ENCODE measurements around the gene LRRC75A.
"Not testable (repeated sequence)": the region's sequence is repeated elsewhere in the genome, so short reads cannot be mapped to it uniquely, and the experiment has no call there.

LRRC75A gene

DNA sequence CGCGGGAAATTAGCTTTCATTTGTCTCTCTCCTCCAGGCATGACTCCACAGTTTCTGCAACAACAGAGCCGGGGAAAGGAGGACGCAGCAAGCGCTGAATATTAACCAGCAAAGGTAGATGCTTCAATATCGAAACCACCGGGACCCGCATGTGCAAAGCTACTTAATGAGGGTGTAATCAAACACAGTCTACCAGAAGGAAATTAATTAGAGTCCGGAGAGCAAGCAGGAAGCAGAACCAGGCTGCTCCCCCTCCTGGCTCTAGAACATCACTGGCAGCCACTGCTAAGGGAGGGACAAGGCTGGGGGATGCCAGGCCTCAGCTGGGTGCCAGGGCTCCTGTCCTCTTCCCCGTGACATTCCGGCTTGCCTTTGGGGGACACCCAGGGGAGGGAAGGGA, 21.7 kb downstream of the LRRC75A start:
- no peak for DNase-seq

DNA sequence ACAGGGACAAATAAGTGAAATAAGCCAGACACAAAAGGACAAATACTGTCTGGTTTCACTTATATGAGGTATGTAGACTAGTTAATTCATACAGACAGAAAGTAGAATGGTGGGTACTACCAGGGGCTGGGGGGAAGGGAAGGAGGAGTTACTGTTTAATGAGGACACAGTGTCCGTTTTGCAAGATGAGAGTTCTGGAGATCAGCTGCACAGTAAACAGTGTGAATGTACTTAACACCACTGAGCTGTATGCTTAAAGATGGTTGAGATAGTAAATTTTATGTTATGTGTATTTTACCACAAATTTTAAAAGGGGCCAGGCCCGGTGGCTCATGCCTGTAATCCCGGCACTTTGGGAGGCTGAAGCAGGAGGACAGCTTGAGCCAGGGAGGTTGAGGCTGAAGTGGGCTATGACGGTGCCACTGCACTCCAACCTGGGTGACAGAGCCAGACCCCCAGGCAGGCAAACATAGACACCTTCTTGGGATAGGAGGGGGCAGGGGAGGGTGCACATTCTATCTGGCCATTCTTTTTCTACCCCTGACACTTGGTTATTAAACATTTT, 23.5 kb downstream of the LRRC75A start:
- no peak for DNase-seq

DNA sequence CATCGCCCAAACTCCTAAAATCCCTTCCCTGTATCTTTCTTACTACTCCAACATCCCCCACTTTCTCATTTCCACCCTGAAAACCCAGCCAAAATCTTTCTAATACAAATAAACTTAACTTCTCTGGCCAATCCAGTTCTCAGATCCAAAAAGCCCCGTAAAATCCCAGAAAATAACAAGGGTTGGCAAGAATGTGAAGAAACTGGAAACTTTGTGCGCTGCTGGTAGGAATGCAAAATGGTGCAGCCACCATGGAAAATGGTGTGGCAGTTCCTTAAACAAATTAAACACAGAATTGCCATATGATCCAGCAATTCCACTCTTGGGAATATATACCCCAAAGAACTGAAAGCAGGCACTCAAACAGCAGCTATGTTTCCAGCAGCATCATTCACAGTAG, 24.1 kb downstream of the LRRC75A start:
- no peak for DNase-seq

DNA sequence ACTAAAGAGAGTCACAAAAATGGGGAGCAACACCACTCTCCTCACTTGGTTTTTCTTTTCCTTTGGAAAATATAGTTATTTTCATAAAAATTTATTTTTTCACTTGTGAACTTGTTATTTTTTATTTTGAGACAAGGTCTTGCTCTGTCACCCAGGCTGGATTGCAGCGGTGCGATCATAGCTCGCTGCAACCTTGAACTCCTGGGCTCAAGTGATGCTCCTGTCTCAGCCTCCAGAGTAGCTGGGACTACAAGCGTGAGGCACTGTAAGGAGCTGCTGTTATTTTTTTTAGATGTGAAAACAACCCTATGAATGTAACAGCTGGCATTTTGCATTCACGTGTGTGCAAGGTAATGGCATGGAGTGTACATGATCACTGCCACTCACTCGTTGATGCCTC, 24.9 kb downstream of the LRRC75A start:
- DNase-seq: no peak

- DNase-seq: no peak
Measured at GRCh38 chr17:16466407-16466806, 25.6 kb downstream of the LRRC75A start.

DNA sequence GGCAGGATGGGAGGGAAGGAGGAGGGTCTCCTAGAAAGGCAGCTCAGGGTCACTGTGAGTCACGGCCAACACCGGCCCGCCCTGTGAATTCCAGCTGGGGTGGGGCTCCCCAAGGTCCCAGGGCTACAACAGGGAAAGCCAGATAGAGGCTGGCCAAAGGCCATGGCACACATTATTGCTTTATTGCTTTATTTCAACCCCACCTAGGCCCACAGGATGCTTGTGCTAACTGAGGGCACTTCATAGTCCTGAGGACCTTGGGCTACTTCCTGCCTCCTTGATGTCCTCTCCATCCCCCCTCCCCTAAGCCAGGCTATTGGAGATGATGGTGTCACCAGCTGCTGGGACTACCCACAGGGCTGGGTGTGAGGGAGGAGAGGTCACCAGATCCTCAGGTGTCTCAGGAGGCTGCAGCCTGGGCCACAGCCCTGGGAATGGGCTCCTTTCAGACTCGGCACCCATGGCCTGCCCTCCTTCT, 26.1 kb downstream of the LRRC75A start:
- DNase-seq: no peak

GRCh38 chr17:16465052-16465312, 27.0 kb downstream of the LRRC75A start:
- DNase-seq: no peak

GRCh38 chr17:16464303-16465051, 27.5 kb downstream of the LRRC75A start:
- DNase-seq: no peak

GRCh38 chr17:16463358-16464302, 28.4 kb downstream of the LRRC75A start:
- DNase-seq: no peak

DNA sequence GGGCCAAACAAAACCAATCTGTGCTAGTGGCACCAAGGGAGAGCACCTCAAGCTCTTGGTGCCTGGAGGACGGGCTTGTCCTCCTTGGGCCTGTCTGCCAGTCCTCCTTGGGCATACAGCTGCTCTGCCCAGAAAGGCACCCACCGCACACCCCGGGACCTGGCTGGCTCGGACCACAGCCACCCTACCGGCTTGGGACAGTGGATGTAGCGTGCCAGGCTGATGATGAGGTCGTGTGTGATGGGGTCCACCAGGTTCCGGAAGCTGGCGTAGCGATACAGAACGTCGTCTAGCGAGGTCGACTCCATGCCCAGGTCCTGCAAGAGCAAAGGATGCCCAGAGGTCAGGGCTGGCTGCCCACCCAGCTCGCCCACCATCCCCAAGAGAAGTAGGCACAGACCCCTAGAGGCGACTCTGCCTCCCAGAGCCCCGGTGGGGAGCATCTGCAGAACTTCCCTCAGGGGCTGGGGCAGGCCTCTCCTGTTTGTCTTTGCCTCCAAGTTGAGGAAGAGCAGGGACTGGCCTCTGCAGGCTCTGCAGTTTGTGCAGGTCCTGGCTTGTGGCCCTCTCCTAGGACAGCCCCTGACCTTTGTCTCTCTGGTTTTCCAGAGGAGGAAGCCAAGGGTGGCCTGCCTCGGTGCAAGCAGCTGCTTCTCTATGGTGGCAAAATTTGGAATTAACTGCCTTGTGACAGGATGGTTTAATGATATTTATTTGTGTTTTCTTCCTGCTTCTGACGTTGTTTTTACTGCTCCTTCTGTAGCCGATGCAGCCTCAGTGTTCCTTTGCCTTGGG, 29.7 kb downstream of the LRRC75A start:
- DNase-seq: no peak

DNA sequence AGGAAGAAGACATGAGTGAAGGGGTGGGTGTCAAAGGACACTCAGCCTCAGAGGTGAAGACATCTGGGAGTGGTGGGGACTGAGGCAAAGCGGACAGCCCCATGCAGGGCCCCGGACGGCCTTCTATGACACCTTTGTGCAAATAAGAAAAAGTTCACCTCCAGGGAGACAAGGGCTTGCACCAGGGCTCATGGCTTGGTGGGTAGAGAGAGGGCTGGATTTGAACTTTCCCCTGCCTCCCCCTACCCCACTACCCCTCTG, 30.5 kb downstream of the LRRC75A start:
- no peak for DNase-seq

DNA sequence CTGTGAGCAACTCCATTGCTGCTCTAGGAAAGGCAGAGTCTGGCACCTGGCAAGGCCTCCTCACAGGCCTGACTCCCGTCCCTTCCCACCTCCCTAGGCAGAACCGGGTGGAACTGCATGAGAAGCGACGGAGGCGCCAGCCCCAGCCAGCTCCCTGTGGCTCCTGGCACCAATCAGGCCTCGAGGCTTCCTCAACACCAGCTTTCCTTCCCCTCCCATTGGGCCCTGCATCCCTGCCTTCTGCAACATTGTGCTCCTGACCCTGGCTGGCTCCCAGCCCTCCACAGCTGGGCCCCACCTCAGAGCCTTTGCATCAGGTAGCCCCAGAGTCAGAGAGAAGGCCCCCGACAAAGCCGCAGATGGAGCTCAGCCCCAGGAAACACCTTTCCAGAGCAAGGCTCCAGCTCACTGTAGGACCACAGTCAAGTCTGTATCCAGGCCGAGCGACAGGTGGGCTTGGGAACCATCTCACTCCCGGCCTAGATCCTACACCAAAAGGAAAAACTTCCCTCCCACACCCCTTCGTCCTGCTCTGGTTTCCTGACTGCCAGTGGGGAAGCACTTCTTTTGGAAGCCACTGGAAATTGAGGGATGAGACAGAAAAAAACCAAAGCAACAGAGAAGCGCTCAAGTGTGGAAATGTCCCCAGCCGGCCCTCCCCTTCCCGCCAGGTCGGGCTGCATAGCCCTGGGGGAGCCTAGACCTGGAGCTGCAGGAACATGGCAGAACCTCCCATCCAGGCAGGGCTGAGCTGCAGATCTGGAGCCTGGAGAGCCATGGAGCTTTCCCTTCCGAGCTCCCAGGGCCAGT, 31.0 kb downstream of the LRRC75A start:
- no peak for DNase-seq

DNA sequence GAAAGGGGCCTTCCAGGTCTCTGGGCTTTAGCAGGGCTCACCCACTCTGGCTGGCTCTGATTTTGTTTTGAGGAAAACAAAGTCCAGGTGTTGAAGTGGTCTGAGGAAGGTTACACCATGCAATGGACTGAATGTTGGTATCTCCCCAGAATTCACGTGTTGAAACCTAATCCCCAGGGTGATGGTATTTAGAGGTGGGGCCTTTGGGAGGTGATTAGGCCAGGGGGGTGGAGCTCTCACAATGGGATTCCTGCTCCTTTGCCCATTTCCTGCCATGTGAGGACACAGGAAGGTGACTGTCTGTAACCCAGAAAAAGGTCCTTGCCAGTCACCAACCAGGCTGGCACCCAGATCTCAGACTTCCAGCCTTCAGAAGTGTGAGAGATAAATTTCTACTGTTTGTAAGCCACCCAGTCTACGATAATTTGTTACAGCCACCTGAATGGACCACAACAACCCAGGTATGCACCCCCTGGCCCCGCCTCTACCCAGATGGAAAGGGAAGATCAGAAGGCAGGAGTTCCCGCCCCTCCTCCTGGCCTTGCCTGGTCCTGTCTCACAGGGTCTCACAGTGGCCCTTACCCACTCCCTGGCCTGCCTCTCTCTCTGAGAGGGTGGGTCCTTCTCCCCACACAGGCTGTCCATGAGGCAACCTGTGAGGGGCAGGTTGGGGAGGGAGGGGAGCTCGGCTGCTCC, 32.0 kb downstream of the LRRC75A start:
- no peak for DNase-seq

DNA sequence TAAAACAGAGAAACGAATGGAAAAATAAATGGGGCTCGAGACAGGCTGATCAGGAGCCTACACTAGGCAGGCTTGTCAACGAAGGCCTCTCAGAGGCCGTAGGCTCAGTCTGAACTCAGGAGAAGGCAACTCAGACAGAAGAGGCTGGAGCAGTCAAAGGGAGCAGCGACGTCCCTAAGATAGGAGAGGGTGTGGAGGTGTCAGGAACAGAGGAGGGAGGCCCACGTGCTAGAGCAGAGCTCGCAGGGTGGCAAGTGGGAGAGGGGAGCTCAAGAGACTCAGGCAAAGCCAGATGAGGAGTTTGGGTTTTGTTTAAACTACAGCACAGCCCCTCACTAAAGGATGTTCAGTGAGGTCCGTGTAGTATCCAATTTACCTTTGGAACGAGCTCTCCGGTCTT, 32.7 kb downstream of the LRRC75A start:
- no peak for DNase-seq

- DNase-seq: no peak
Measured at GRCh38 chr17:16456742-16457316, 35.2 kb downstream of the LRRC75A start.

DNA sequence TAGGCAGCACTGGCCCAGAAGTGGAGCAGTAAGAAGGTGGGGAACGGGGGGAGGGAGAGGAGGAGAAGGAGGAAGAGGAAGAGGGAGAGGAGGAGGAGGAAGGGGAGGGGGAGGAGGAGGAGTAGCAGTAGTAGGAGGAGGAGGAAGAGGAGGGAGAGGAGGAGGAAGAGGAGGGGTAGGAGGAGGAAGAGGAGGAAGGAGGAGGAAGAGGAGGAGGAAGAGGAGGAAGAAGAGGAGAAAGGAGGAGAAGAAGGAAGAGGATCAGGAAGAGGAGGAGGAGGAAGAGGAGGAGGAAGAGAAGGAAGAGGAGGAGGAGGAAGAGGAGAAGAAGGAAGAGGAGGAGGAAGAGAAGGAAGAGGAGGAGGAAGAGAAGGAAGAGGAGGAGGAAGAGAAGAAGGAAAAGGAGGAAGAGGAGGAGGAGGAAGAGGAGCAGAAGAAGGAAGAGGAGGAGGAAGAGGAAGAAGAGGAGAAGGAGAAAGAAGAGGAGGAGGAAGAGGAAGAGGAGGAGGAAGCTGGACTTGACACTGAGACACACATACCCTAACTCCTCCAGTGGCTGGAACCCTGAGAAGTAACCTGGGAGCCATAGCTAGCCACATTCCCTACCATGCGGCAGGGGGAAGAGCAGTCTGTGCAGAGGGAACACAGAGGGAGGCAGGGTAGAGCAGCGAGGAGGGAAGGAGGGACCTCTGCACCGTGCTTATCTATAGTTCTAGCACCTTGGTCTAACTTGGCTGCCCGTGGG, 35.8 kb downstream of the LRRC75A start:
- DNase-seq: no peak

- DNase-seq: no peak
Measured at GRCh38 chr17:16453493-16453851, 38.5 kb downstream of the LRRC75A start.

DNA sequence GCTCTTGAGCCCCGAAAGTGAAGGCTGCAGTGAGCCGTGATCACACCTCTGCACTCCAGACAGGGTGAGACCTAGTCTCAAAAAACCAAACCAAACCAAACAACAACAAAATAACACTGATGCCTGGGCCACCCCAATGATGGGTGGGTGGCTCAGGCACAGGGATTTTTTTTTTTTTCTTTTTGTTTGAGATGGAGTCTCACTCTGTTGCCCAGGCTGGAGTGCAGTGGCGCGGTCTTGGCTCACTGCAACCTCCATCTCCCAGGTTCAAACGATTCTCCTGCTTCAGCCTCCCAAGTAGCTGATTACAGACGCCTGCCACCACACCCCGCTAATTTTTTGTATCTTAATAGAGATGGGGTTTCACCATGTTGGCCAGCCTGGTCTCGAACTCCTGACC, 39.7 kb downstream of the LRRC75A start:
- DNase-seq: not testable (repeated sequence)

- no peak for DNase-seq
Measured at GRCh38 chr17:16450028-16450427, 42.0 kb downstream of the LRRC75A start.

DNA sequence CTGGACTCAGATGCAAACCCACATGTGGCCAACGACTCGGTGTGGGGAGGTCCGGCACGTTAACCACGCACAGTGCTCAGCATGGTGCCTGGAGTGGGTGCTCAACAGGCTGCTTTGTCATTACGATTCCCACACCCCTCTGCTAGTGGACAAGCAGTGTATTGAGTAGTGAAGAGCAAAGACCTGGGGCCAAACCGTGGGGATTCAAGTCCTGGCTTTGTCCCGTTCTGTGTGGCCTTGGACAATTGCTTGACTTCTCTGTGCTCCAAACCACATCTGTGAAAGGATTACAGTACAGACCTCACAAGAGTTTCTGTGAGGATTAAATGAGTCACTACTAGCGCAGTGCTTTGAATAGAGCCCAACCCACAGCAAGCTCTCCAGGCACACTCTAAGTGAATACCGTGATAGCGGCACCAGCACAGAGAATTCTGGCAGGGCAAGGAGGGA, 42.8 kb downstream of the LRRC75A start:
- no peak for DNase-seq

GRCh38 chr17:16448490-16448889, 43.5 kb downstream of the LRRC75A start:
- no peak for DNase-seq
